PFSK-1 (cell line): ENCODE data around the gene SIRPB1.

Experiments
- FOXP2 ChIP-seq: optimal IDR thresholded peaks from 2 replicates; pipeline ENCODE3; 2011; ENCODE audit warnings: borderline replicate concordance, control low read depth, inconsistent platforms; ENCODE audit not compliant: insufficient read depth; ENCODE audit errors: extremely low read length, extremely low read depth
- POLR2AphosphoS5 ChIP-seq: IDR thresholded peaks from 2 replicates; pipeline ENCODE4 v1.6.1; 2012; ENCODE audit warnings: low read depth, mild to moderate bottlenecking, control low read depth, low read length, moderate library complexity
- REST ChIP-seq, 2 experiments: IDR thresholded peaks; 2 replicates each; pipeline versions ENCODE4 v1.6.1 to v1.8.0; 2011 to 2012; ENCODE audit warnings: low read depth in 2 of 2, low read length in 2 of 2, control low read depth in 1 of 2, inconsistent platforms in 1 of 2, mild to moderate bottlenecking in 1 of 2, moderate library complexity in 1 of 2; ENCODE audit not compliant: insufficient read depth in 1 of 2
- SIN3A ChIP-seq: IDR thresholded peaks from 2 replicates; pipeline ENCODE4 v1.6.1; 2012; ENCODE audit warnings: mild to moderate bottlenecking, low read length, moderate library complexity, borderline replicate concordance; ENCODE audit not compliant: insufficient read depth
- TAF1 ChIP-seq: IDR thresholded peaks from 2 replicates; pipeline ENCODE4 v1.6.1; 2012; ENCODE audit warnings: low read length, control low read depth, borderline replicate concordance; ENCODE audit not compliant: insufficient read depth

Gene SIRPB1

DNA sequence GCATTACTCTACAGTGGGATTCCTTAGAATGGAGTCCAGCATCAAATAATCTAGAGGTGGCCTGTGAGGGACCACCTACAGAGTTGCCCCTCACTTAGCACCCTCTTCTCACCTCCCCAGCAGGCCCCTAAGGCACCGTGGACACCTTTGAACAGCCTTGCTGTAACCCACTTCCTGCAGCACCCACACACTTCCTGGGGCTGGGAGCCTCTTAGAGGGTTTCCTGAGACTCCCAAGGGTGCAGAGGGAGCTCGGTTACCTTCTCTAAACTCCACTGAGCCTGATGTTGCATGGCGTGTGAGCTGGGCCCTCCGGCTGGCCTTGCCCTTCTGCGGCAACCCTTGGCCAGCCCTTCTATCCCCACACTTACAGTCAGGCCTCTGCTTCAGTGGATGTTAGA lies 45.1 kb upstream of the SIRPB1 start:
- TF ChIP-seq TAF1 (no peak), FOXP2 (no peak), REST (IDR thresholded peaks at IDR 0.05; ENCODE audit: insufficient read depth in 1 of 2, low read depth in 2 of 2, low read length in 2 of 2) (no peak), SIN3A (no peak), POLR2AphosphoS5 (no peak)

GRCh38 chr20:1663917-1664316 lies 44.1 kb upstream of the SIRPB1 start:
- no peak for TF ChIP-seq TAF1
- no peak for TF ChIP-seq SIN3A
- no peak for TF ChIP-seq FOXP2
- TF ChIP-seq REST (IDR thresholded peaks at IDR 0.05; ENCODE audit: insufficient read depth in 1 of 2, low read depth in 2 of 2, low read length in 2 of 2), result no peak
- no peak for TF ChIP-seq POLR2AphosphoS5

DNA sequence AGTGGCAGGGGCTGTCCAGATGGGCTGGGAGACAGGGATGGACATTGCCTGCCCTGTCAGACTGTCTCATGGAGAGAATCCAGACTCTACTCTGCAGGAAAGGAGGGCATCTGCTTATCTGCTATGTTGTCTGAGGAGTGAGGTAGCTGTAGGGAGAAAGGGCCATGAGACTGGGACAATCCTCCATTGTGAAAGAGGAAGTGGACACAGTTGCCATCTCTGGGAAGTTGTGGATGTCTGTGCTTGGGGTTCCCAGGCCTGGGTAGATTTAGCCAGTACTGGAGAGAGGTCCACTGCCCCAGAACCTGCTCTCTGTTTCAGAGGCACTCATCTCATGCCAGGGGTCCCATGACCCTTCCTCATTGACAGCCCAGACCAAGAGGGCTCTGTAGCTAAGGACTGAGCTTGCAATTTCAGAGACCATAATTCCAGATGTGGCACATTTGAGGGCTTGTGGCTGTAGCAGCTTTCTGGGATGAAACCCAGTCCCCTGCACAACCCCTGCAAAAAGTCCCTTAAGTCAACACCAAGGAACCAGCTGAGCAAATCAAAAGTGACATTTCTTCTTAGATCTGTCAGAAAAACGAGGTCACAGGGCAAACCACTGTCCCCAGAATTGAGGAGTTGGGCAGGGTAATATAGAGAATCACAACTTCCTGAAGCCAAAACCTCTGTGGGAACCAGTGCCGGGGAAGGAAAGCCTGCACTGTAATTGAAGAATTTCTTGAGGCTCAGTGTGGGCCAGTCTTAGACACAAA lies 41.9 kb upstream of the SIRPB1 start:
- TF ChIP-seq TAF1 (no peak), POLR2AphosphoS5 (no peak), SIN3A (no peak), FOXP2 (no peak), REST (IDR thresholded peaks at IDR 0.05; ENCODE audit: insufficient read depth in 1 of 2, low read depth in 2 of 2, low read length in 2 of 2) (no peak)

GRCh38 chr20:1660246-1660645 lies 40.4 kb upstream of the SIRPB1 start:
- TF ChIP-seq POLR2AphosphoS5, result no peak
- TF ChIP-seq TAF1, result no peak
- TF ChIP-seq REST (IDR thresholded peaks at IDR 0.05; ENCODE audit: insufficient read depth in 1 of 2, low read depth in 2 of 2, low read length in 2 of 2), result no peak
- TF ChIP-seq SIN3A, result no peak
- TF ChIP-seq FOXP2, result no peak
